CD1c-positive myeloid dendritic cell (primary cell): ENCODE data around the gene BRIP1.
"Not testable (repeated sequence)": the region's sequence is repeated elsewhere in the genome, so short reads cannot be mapped to it uniquely, and the experiment has no call there.

Experiments
- DNase-seq: peaks from one replicate; pipeline ENCODE4 v3.0.0-alpha.2; 2016; ENCODE audit errors: extremely low spot score

The BRIP1 gene

GRCh38 chr17:61803216-61803615 lies 60.1 kb downstream of the BRIP1 start:
- no peak for DNase-seq

GRCh38 chr17:61799812-61800484 lies 63.4 kb downstream of the BRIP1 start:
- DNase-seq, result peak; percentile 16

GRCh38 chr17:61797283-61797682 lies 66.0 kb downstream of the BRIP1 start:
- no peak for DNase-seq

GRCh38 chr17:61795546-61795945 lies 67.8 kb downstream of the BRIP1 start:
- DNase-seq, result no peak

GRCh38 chr17:61794792-61795191 lies 68.5 kb downstream of the BRIP1 start:
- no peak for DNase-seq

- DNase-seq, result no peak
Measured at GRCh38 chr17:61794242-61794641, 69.1 kb downstream of the BRIP1 start.

GRCh38 chr17:61793565-61793964 lies 69.8 kb downstream of the BRIP1 start:
- DNase-seq, result no peak

- no peak for DNase-seq
Measured at GRCh38 chr17:61789872-61790271, 73.5 kb downstream of the BRIP1 start.

- no peak for DNase-seq
Measured at GRCh38 chr17:61786088-61786487, 77.2 kb downstream of the BRIP1 start.

- DNase-seq, result no peak
Measured at GRCh38 chr17:61784510-61784909, 78.8 kb downstream of the BRIP1 start.

GRCh38 chr17:61783556-61784304 lies 79.6 kb downstream of the BRIP1 start:
- no peak for DNase-seq

GRCh38 chr17:61783120-61783519 lies 80.2 kb downstream of the BRIP1 start:
- no peak for DNase-seq

GRCh38 chr17:61782683-61783082 lies 80.6 kb downstream of the BRIP1 start:
- DNase-seq, result no peak

GRCh38 chr17:61775364-61775763 lies 88.0 kb downstream of the BRIP1 start:
- no peak for DNase-seq

GRCh38 chr17:61774724-61775123 lies 88.6 kb downstream of the BRIP1 start:
- no peak for DNase-seq

- DNase-seq, result not testable (repeated sequence)
Measured at GRCh38 chr17:61774087-61774486, 89.2 kb downstream of the BRIP1 start.

- no peak for DNase-seq
Measured at GRCh38 chr17:61770752-61771533, 92.4 kb downstream of the BRIP1 start.

GRCh38 chr17:61770043-61770442 lies 93.3 kb downstream of the BRIP1 start:
- DNase-seq, result no peak

- DNase-seq, result no peak
Measured at GRCh38 chr17:61768405-61768804, 94.9 kb downstream of the BRIP1 start.

- DNase-seq, result no peak
Measured at GRCh38 chr17:61766520-61766919, 96.8 kb downstream of the BRIP1 start.

- DNase-seq, result no peak
Measured at GRCh38 chr17:61764846-61765245, 98.5 kb downstream of the BRIP1 start.

- no peak for DNase-seq
Measured at GRCh38 chr17:61761827-61762226, 101.5 kb downstream of the BRIP1 start.

- DNase-seq, result no peak
Measured at GRCh38 chr17:61759362-61759761, 104.0 kb downstream of the BRIP1 start.
